GM12878 (cell line): Measurements from ENCODE around the gene ADAMTS16. TPM values are rescaled to one million over a fixed set of nuclear protein-coding genes. Genes with fewer than 3 reads are reported as not detected.

Source experiments
- ATAC-seq: fragments of 200-7000 bp; cut with Tn5 transposase; 3 replicates; pipeline ENCODE4 v1.9.1; 2020; ENCODE audit warnings: mild to moderate bottlenecking, moderate library complexity
- BruUV-seq: library from RNA; stranded (reverse); fragments of 400-500 nt; replicated peaks from 2 replicates; lab custom pipeline; 2021; lab: Mats Ljungman, UMichigan
- CTCF ChIA-PET: fragments of 300-600 bp; sonication (Branson Sonifier 250); formaldehyde crosslinking; extraction: SDS; loops from one replicate; lab custom pipeline; 2021; ENCODE audit warnings: inconsistent platforms; lab: Yijun Ruan, JAX
- POLR2A ChIA-PET: fragments of 350-600 bp; formaldehyde crosslinking; extraction: SDS; loops from one replicate; lab custom pipeline; 2021; ENCODE audit warnings: inconsistent platforms; lab: Charles Lee
- RAD21 ChIA-PET: fragments of 300-600 bp; sonication (Branson Sonifier 250); formaldehyde crosslinking; loops from one replicate; lab custom pipeline; 2023; ENCODE audit warnings: antibody characterized with exemption; ENCODE audit not compliant: unreplicated experiment; lab: Charles Lee
- SMC1A ChIA-PET: fragments of 300-600 bp; sonication (Branson Sonifier 250); formaldehyde crosslinking; loops from one replicate; lab custom pipeline; 2023; ENCODE audit not compliant: unreplicated experiment, uncharacterized antibody; lab: Charles Lee
- DNase-seq: peaks from one replicate; pipeline ENCODE4 v3.0.0-alpha.2; 2011; ENCODE audit warnings: low read depth, low spot score
- FAIRE-seq: peaks from 3 replicates; lab custom pipeline; 2011; peaks lifted over from hg19 to GRCh38; lab: Jason Lieb, UNC
- H2AFZ ChIP-seq: 2 replicates; pipeline ENCODE4 v1.6.0; 2011; ENCODE audit warnings: low read depth, low read length, control low read depth; ENCODE audit not compliant: control insufficient read depth
- H3K27ac ChIP-seq: 2 replicates; pipeline ENCODE4 v1.5.1; 2011; ENCODE audit warnings: control low read depth; ENCODE audit not compliant: control insufficient read depth, insufficient read depth
- H3K27me3 ChIP-seq, 2 experiments: replicated peaks in 1 of 2; 2 replicates each; pipeline versions ENCODE4 v1.6.0 to v1.6.1; 2011; ENCODE audit warnings: low read length in 1 of 2; ENCODE audit not compliant: control insufficient read depth in 2 of 2, insufficient read depth in 2 of 2
- H3K36me3 ChIP-seq, 2 experiments: 2 replicates each; pipeline ENCODE4 v1.5.1; 2011; ENCODE audit warnings: low read length in 1 of 2; ENCODE audit not compliant: control insufficient read depth in 2 of 2, insufficient read depth in 2 of 2
- H3K4me1 ChIP-seq: 2 replicates; pipeline ENCODE4 v1.6.1; 2011; ENCODE audit warnings: mild to moderate bottlenecking, low read length, moderate library complexity, mixed read lengths; ENCODE audit not compliant: control insufficient read depth, insufficient read depth
- H3K4me2 ChIP-seq: 2 replicates; pipeline ENCODE4 v1.6.0; 2011; ENCODE audit warnings: control low read depth; ENCODE audit not compliant: control insufficient read depth, insufficient read depth
- H3K4me3 ChIP-seq: fragments of 200-600 bp; sonication (generic); 2 replicates; pipeline ENCODE4 v1.5.1; 2016
- H3K79me2 ChIP-seq: 2 replicates; pipeline ENCODE4 v1.6.0; 2011; ENCODE audit warnings: low read length; ENCODE audit not compliant: control insufficient read depth, insufficient read depth
- H3K9ac ChIP-seq: 2 replicates; pipeline ENCODE4 v1.8.0; 2011; ENCODE audit warnings: low read length, control low read depth, mixed read lengths; ENCODE audit not compliant: control insufficient read depth, insufficient read depth
- H3K9me3 ChIP-seq: replicated peaks from 3 replicates; pipeline ENCODE4 v1.5.1; 2011; ENCODE audit warnings: mild to moderate bottlenecking, low read length; ENCODE audit not compliant: control insufficient read depth, insufficient read depth
- H4K20me1 ChIP-seq: 2 replicates; pipeline ENCODE4 v1.6.0; 2011; ENCODE audit not compliant: control insufficient read depth, insufficient read depth
- FOS ChIP-seq: IDR thresholded peaks from 3 replicates; pipeline ENCODE4 v1.6.1; 2011; ENCODE audit warnings: borderline replicate concordance; ENCODE audit not compliant: insufficient read length; ENCODE audit errors: extremely low read depth
- HCFC1 ChIP-seq: fragments of 150-350 bp; IDR thresholded peaks from 2 replicates; pipeline ENCODE4 v1.6.1; 2014; ENCODE audit warnings: low read length
- HDGF ChIP-seq: fragments of 450-650 bp; IDR thresholded peaks from 2 replicates; pipeline ENCODE4 v1.6.1; 2016; ENCODE audit warnings: antibody characterized with exemption
- IRF4 ChIP-seq: IDR thresholded peaks from 2 replicates; pipeline ENCODE4 v1.6.1; 2011; ENCODE audit warnings: low read depth, low read length
- NR2C1 ChIP-seq: fragments of 450-650 bp; IDR thresholded peaks from 2 replicates; pipeline ENCODE4 v1.6.1; 2017; ENCODE audit warnings: antibody characterized with exemption, mild to moderate bottlenecking, moderate library complexity
- PBX3 ChIP-seq: IDR thresholded peaks from 2 replicates; pipeline ENCODE4 v1.6.1; 2011; ENCODE audit warnings: mild to moderate bottlenecking, low read depth, low read length, moderate library complexity; ENCODE audit not compliant: insufficient replicate concordance
- RELA ChIP-seq: fragments of 450-650 bp; IDR thresholded peaks from 2 replicates; pipeline ENCODE4 v1.8.0; 2014; ENCODE audit warnings: borderline replicate concordance; ENCODE audit not compliant: partially characterized antibody
- SMARCA5 ChIP-seq: fragments of 450-650 bp; IDR thresholded peaks from 2 replicates; pipeline ENCODE4 v1.6.1; 2017; ENCODE audit warnings: mild to moderate bottlenecking
- STAT3 ChIP-seq: IDR thresholded peaks from 2 replicates; pipeline ENCODE4 v1.6.1; 2011; ENCODE audit warnings: low read depth, low read length, improper control_type of control experiment
- TBL1XR1 ChIP-seq: IDR thresholded peaks from 2 replicates; pipeline ENCODE4 v1.6.1; 2012; ENCODE audit warnings: low read depth, low read length, improper control_type of control experiment
- USF2 ChIP-seq: IDR thresholded peaks from 2 replicates; pipeline ENCODE4 v1.6.1; 2011; ENCODE audit warnings: low read depth, low read length, improper control_type of control experiment, borderline replicate concordance
- YY1 ChIP-seq: IDR thresholded peaks from 2 replicates; pipeline ENCODE4 v1.6.1; 2011; ENCODE audit warnings: low read depth, mild to moderate bottlenecking, low read length
- ZZZ3 ChIP-seq: IDR thresholded peaks from 2 replicates; pipeline ENCODE4 v1.6.1; 2011; ENCODE audit warnings: low read depth; ENCODE audit not compliant: control insufficient read depth, insufficient read length
- WGBS: methylation state at CpG from one replicate; pipeline ENCODE4 v1.1.6; 2016; ENCODE audit warnings: low lambda C conversion rate; ENCODE audit not compliant: insufficient replicate concordance, insufficient coverage; ENCODE audit errors: missing lambda C conversion rate; 5-methylcytosine and 5-hydroxymethylcytosine counted together
- in situ Hi-C: fragments of 300-500 bp; cut with MboI; formaldehyde crosslinking; loops from 9 replicates; pipeline ENCODE4 v1.14.3; 2018; ENCODE audit warnings: mixed read lengths
- intact Hi-C: fragments of 100-400 bp; cut with micrococcal nuclease; formaldehyde crosslinking; loops from one replicate; pipeline ENCODE4 v1.14.2; 2022; ENCODE audit not compliant: unreplicated experiment
- polyA plus RNA-seq, 11 experiments: library from polyadenylated mRNA; depleted of rRNA in 4 of 11; unstranded in 6 of 11; stranded (reverse) in 5 of 11; fragments of >200 nt; fragmentation: Nextera tagmentation in 4 of 11; fragmentation: Illumina TruSeq in 1 of 11; extraction: Ambion mirVana in 4 of 11; extraction: Trizol in 1 of 11; gene quantifications; 1 replicate in 1 of 11; 2 replicates in 10 of 11; pipeline versions ENCODE4 v1.2.1 to v1.2.3, GENCODE V29; 2011 to 2016; ENCODE audit warnings: inconsistent platforms in 2 of 11, missing spikeins in 2 of 11, low read depth in 1 of 11
- total RNA-seq, 4 experiments: library from RNA; depleted of rRNA in 3 of 4; stranded (reverse); fragments of >200 nt in 3 of 4; fragmentation: Illumina TruSeq in 1 of 4; extraction: Trizol in 1 of 4; gene quantifications; 2 replicates each; pipeline versions ENCODE4 v1.2.1 to v1.2.3, GENCODE V29; 2013 to 2021

ADAMTS16 gene
- total and polyA plus RNA-seq, 10 of the 15 experiments (the other 5 are each of a cell fraction or from before 2014, with no cell fraction given), result 0.04 TPM; not detected in 9

GRCh38 chr5:5198135-5198534, 58.0 kb downstream of the ADAMTS16 start:
- Histone ChIP-seq H3K36me3 (no peaks in the 10 kb centered on the region), H3K79me2 (no peaks in the 10 kb centered on the region), H3K4me1 (no peaks in the 10 kb centered on the region), H3K9ac (no peak overlapping the region), H3K4me3 (no peak overlapping the region), H3K4me2 (no peak overlapping the region), H3K27me3 (no peaks in the 10 kb centered on the region), H4K20me1 (no peaks in the 10 kb centered on the region), H3K27ac (no peak overlapping the region), H3K9me3 (no peaks in the 10 kb centered on the region; the same call in 2 of the 3 replicates), H2AFZ (no peak overlapping the region)
- no peak for TF ChIP-seq FOS
- no peak for TF ChIP-seq SMARCA5
- no peak for TF ChIP-seq YY1
- TF ChIP-seq NR2C1, result no peak
- no peak for TF ChIP-seq TBL1XR1
- TF ChIP-seq USF2, result no peak
- no peak for TF ChIP-seq HDGF
- TF ChIP-seq RELA, result no peak
- no peak for TF ChIP-seq PBX3
- TF ChIP-seq ZZZ3, result no peak
- TF ChIP-seq STAT3, result no peak
- no peak for TF ChIP-seq HCFC1
- no peak for TF ChIP-seq IRF4
- FAIRE-seq (no peak), DNase-seq (no peak), ATAC-seq (no peak)
- WGBS, result 40% methylated on average over 7 of the region's 7 CpGs
- CTCF ChIA-PET, result no interaction called here
- SMC1A ChIA-PET, result no interaction called here
- in situ Hi-C loops (no loop called here), intact Hi-C loops (no loop called here)
- BruUV-seq, result no TSS peak
- POLR2A ChIA-PET, result no interaction called here
- RAD21 ChIA-PET, result no interaction called here
